Fibroblast of gingiva (primary cell): ENCODE data around the gene ZNF423.
A peak's percentile ranks its signal among the peaks of the same experiment; 100 is the strongest.

Experiments
- DNase-seq: peaks from one replicate; pipeline ENCODE4 v3.0.0-alpha.2; 2011; ENCODE audit warnings: low read depth

The ZNF423 gene

GRCh38 chr16:49622421-49623402, 233.2 kb downstream of the ZNF423 start:
- no peak for DNase-seq

GRCh38 chr16:49622084-49622390, 233.9 kb downstream of the ZNF423 start:
- DNase-seq = no peak

- no peak for DNase-seq
These were observed 234.4 kb downstream of the ZNF423 start for GRCh38 chr16:49621241-49622083.

GRCh38 chr16:49620869-49621240, 235.1 kb downstream of the ZNF423 start:
- DNase-seq = no peak

- peak; percentile 72 for DNase-seq
These were observed 235.6 kb downstream of the ZNF423 start for GRCh38 chr16:49620158-49620868.

GRCh38 chr16:49619811-49620157, 236.1 kb downstream of the ZNF423 start:
- DNase-seq = no peak

- no peak for DNase-seq
These were observed 237.0 kb downstream of the ZNF423 start for GRCh38 chr16:49618955-49619354.

- DNase-seq = no peak
These were observed 238.1 kb downstream of the ZNF423 start for GRCh38 chr16:49617710-49618330.

- DNase-seq = no peak
These were observed 238.8 kb downstream of the ZNF423 start for GRCh38 chr16:49617016-49617629.

- DNase-seq = no peak
These were observed 240.3 kb downstream of the ZNF423 start for GRCh38 chr16:49615576-49615975.

GRCh38 chr16:49610983-49611382, 244.9 kb downstream of the ZNF423 start:
- DNase-seq = no peak

GRCh38 chr16:49608779-49609178, 247.1 kb downstream of the ZNF423 start:
- DNase-seq = peak; percentile 52

- DNase-seq = no peak
These were observed 247.8 kb downstream of the ZNF423 start for GRCh38 chr16:49608098-49608497.

GRCh38 chr16:49605536-49606254, 250.2 kb downstream of the ZNF423 start:
- DNase-seq = no peak

GRCh38 chr16:49604602-49605001, 251.3 kb downstream of the ZNF423 start:
- no peak for DNase-seq

GRCh38 chr16:49603956-49604355, 252.0 kb downstream of the ZNF423 start:
- DNase-seq = no peak

GRCh38 chr16:49602976-49603310, 253.0 kb downstream of the ZNF423 start:
- no peak for DNase-seq

GRCh38 chr16:49602201-49602975, 253.5 kb downstream of the ZNF423 start:
- peak; percentile 12 for DNase-seq

- no peak for DNase-seq
These were observed 254.3 kb downstream of the ZNF423 start for GRCh38 chr16:49601576-49601975.

- no peak for DNase-seq
These were observed 254.9 kb downstream of the ZNF423 start for GRCh38 chr16:49600976-49601375.
